Smooth muscle cell (in vitro differentiated cells): ENCODE data around the gene TMEM108. TPM values are rescaled to one million over a fixed set of nuclear protein-coding genes. Genes with fewer than 3 reads are reported as not detected.

ENCODE experiments used
- DNase-seq: peaks from one replicate; lab custom pipeline; 2025; ENCODE audit not compliant: unreplicated experiment; lab: John Stamatoyannopoulos, UW
- H2AFZ ChIP-seq: fragments of 200-600 bp; sonication (generic); 2 replicates; pipeline ENCODE4 v1.6.0; 2016; ENCODE audit warnings: antibody characterized with exemption, low read depth, mild to moderate bottlenecking
- H3F3A ChIP-seq: fragments of 200-600 bp; sonication (generic); 2 replicates; pipeline ENCODE4 v1.6.0; 2017; ENCODE audit warnings: antibody characterized with exemption, low read depth
- H3K27ac ChIP-seq: fragments of 200-600 bp; sonication (generic); 2 replicates; pipeline ENCODE4 v1.5.1; 2016; ENCODE audit warnings: low read depth, mild to moderate bottlenecking
- H3K27me3 ChIP-seq: fragments of 200-600 bp; sonication (generic); 2 replicates; pipeline ENCODE4 v1.6.1; 2016; ENCODE audit warnings: low read depth, mild to moderate bottlenecking
- H3K36me3 ChIP-seq: fragments of 200-600 bp; sonication (generic); 2 replicates; pipeline ENCODE4 v1.5.1; 2016; ENCODE audit warnings: low read depth
- H3K4me1 ChIP-seq: fragments of 200-600 bp; sonication (generic); 2 replicates; pipeline ENCODE4 v1.5.1; 2016; ENCODE audit warnings: low read depth
- H3K4me2 ChIP-seq: fragments of 200-600 bp; sonication (generic); 2 replicates; pipeline ENCODE4 v1.6.0; 2016; ENCODE audit warnings: mild to moderate bottlenecking
- H3K4me3 ChIP-seq: fragments of 200-600 bp; sonication (generic); 2 replicates; pipeline ENCODE4 v1.5.1; 2016; ENCODE audit warnings: mild to moderate bottlenecking
- H3K79me2 ChIP-seq: fragments of 200-600 bp; sonication (generic); 2 replicates; pipeline ENCODE4 v1.6.0; 2016; ENCODE audit warnings: low read depth, mild to moderate bottlenecking
- H3K9ac ChIP-seq: fragments of 200-600 bp; sonication (generic); 2 replicates; pipeline ENCODE4 v1.6.0; 2016; ENCODE audit warnings: low read depth
- H3K9me3 ChIP-seq: fragments of 200-600 bp; sonication (generic); replicated peaks from 2 replicates; pipeline ENCODE4 v1.5.1; 2016; ENCODE audit warnings: low read depth
- H4K20me1 ChIP-seq: fragments of 200-600 bp; sonication (generic); 2 replicates; pipeline ENCODE4 v1.6.0; 2016; ENCODE audit warnings: low read depth
- CTCF ChIP-seq: fragments of 200-600 bp; sonication (generic); IDR thresholded peaks from 2 replicates; pipeline ENCODE4 v1.5.1; 2017; ENCODE audit warnings: borderline replicate concordance, mild to moderate bottlenecking, antibody characterized with exemption; ENCODE audit not compliant: insufficient read depth, poor library complexity, severe bottlenecking
- WGBS: methylation state at CpG from one replicate; pipeline ENCODE4 v1.1.7; 2016; ENCODE audit warnings: low lambda C conversion rate; 5-methylcytosine and 5-hydroxymethylcytosine counted together
- polyA plus RNA-seq: library from polyadenylated mRNA; unstranded; fragments of >200 nt; fragmentation: Nextera tagmentation; extraction: Ambion mirVana; gene quantifications from 2 replicates; pipeline ENCODE4 v1.2.1, GENCODE V29; 2016
- total RNA-seq: library from RNA; depleted of rRNA; stranded (reverse); fragments of >200 nt; gene quantifications from 2 replicates; pipeline ENCODE4 v1.2.3, GENCODE V29; 2014

Gene TMEM108
- total and polyA plus RNA-seq, 2 experiments from 2014 or later = 2.4 to 10.8 TPM

- no peaks in the 10 kb centered on the region for H3K9me3 ChIP-seq
- no peak overlapping the region for H3K27ac ChIP-seq
- no peak overlapping the region for H3K4me3 ChIP-seq
- H4K20me1 ChIP-seq = no peaks in the 10 kb centered on the region
- H3F3A ChIP-seq = no peaks in the 10 kb centered on the region
- no peaks in the 10 kb centered on the region for H3K4me1 ChIP-seq
- 100% methylated on average over 1 of the region's 1 CpG for WGBS
- H3K9ac ChIP-seq = no peak overlapping the region
- DNase-seq = no peak
- no peak for TF ChIP-seq CTCF
- no peak overlapping the region for H2AFZ ChIP-seq
- H3K79me2 ChIP-seq = no peaks in the 10 kb centered on the region
- no peaks in the 10 kb centered on the region for H3K27me3 ChIP-seq
- no peak overlapping the region for H3K4me2 ChIP-seq
- no peaks in the 10 kb centered on the region for H3K36me3 ChIP-seq
Observed at GRCh38 chr3:133246119-133246518, 207.9 kb downstream of the TMEM108 start.

- no peaks in the 10 kb centered on the region for H3F3A ChIP-seq
- H3K36me3 ChIP-seq = no peaks in the 10 kb centered on the region
- H3K4me3 ChIP-seq = no peak overlapping the region
- H3K4me1 ChIP-seq = no peaks in the 10 kb centered on the region
- no peak overlapping the region for H3K9ac ChIP-seq
- H4K20me1 ChIP-seq = no peaks in the 10 kb centered on the region
- no peaks in the 10 kb centered on the region for H3K9me3 ChIP-seq
- DNase-seq = no peak
- H2AFZ ChIP-seq = no peak overlapping the region
- no peak overlapping the region for H3K27ac ChIP-seq
- H3K27me3 ChIP-seq = no peaks in the 10 kb centered on the region
- no peak overlapping the region for H3K4me2 ChIP-seq
- no peak for TF ChIP-seq CTCF
- H3K79me2 ChIP-seq = no peaks in the 10 kb centered on the region
Observed at GRCh38 chr3:133246773-133247172, 208.6 kb downstream of the TMEM108 start.

GRCh38 chr3:133248389-133248788, 210.2 kb downstream of the TMEM108 start:
- H4K20me1 ChIP-seq = no peaks in the 10 kb centered on the region
- H3K27ac ChIP-seq = no peak overlapping the region
- no peak for TF ChIP-seq CTCF
- H3K4me2 ChIP-seq = no peak overlapping the region
- WGBS = 91% methylated on average over 2 of the region's 2 CpGs
- no peaks in the 10 kb centered on the region for H3K79me2 ChIP-seq
- H3K4me1 ChIP-seq = no peaks in the 10 kb centered on the region
- no peak overlapping the region for H3K9ac ChIP-seq
- no peaks in the 10 kb centered on the region for H3F3A ChIP-seq
- no peaks in the 10 kb centered on the region for H3K36me3 ChIP-seq
- H3K4me3 ChIP-seq = no peak overlapping the region
- no peak overlapping the region for H2AFZ ChIP-seq
- no peaks in the 10 kb centered on the region for H3K27me3 ChIP-seq
- no peak for DNase-seq
- no peaks in the 10 kb centered on the region for H3K9me3 ChIP-seq

- H3K79me2 ChIP-seq = no peaks in the 10 kb centered on the region
- no peaks in the 10 kb centered on the region for H4K20me1 ChIP-seq
- 65% methylated on average over 2 of the region's 2 CpGs for WGBS
- H3K27ac ChIP-seq = no peak overlapping the region
- no peak overlapping the region for H3K4me3 ChIP-seq
- TF ChIP-seq CTCF = no peak
- no peak overlapping the region for H3K4me2 ChIP-seq
- H3K36me3 ChIP-seq = no peaks in the 10 kb centered on the region
- no peak overlapping the region for H3K9ac ChIP-seq
- no peak overlapping the region for H2AFZ ChIP-seq
- no peaks in the 10 kb centered on the region for H3F3A ChIP-seq
- no peaks in the 10 kb centered on the region for H3K9me3 ChIP-seq
- no peaks in the 10 kb centered on the region for H3K27me3 ChIP-seq
- no peaks in the 10 kb centered on the region for H3K4me1 ChIP-seq
- no peak for DNase-seq
Observed at GRCh38 chr3:133249490-133249889, 211.3 kb downstream of the TMEM108 start.
